DND-41 (cell line): ENCODE measurements around the gene CLDN11.

ENCODE experiments used
- CTCF ChIP-seq: IDR thresholded peaks from 2 replicates; pipeline ENCODE4 v1.5.1; 2012; ENCODE audit warnings: borderline replicate concordance, low read length, moderate library complexity, mild to moderate bottlenecking; ENCODE audit not compliant: poor library complexity, severe bottlenecking; ENCODE audit errors: extremely low read depth
- EZH2 ChIP-seq: IDR thresholded peaks from 3 replicates; pipeline ENCODE4 v1.6.1; 2012; ENCODE audit warnings: borderline replicate concordance, low read depth, mild to moderate bottlenecking, moderate library complexity, low read length, inconsistent platforms; ENCODE audit not compliant: severe bottlenecking

DNA sequence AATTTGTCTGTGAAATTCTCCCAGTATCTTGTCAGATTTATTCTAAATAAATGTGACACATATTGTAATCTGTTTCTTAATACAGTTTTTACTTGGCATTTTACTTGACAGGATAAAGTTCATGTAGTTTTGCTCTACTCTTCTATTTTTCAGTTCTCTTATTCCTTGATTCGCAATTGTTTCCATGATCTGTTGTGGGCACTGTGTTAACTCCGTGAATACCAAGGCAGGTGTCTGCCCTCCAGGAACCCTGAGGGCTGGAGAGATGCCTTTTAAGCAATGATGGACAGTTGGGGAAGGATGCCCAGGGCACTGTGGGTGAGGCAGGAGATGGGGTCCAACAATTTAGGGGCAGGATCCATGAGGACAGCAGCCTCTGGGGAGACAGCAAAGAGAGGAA, 3.1 kb downstream of the CLDN11 start:
- no peak for TF ChIP-seq CTCF
- TF ChIP-seq EZH2: no peak
